HFF-Myc (cell line): Measurements from ENCODE around the gene BABAM2.
"Not testable (repeated sequence)": the region's sequence is repeated elsewhere in the genome, so short reads cannot be mapped to it uniquely, and the experiment has no call there.

Experiments used
- DNase-seq: peaks from one replicate; pipeline ENCODE4 v3.0.0-alpha.2; 2011; ENCODE audit warnings: low read depth; ENCODE audit errors: extremely low read depth
- H3K4me3 ChIP-seq: replicated peaks from 2 replicates; pipeline ENCODE4 v1.5.1; 2011; ENCODE audit warnings: low read depth, mild to moderate bottlenecking, control low read depth, low read length
- TF ChIP-seq, protein P1 (sequence below): IDR thresholded peaks from 2 replicates; pipeline ENCODE4 v1.5.1; 2012; ENCODE audit warnings: mild to moderate bottlenecking, low read depth, low read length, control low read depth; ENCODE audit errors: missing control alignments

Gene BABAM2

DNA sequence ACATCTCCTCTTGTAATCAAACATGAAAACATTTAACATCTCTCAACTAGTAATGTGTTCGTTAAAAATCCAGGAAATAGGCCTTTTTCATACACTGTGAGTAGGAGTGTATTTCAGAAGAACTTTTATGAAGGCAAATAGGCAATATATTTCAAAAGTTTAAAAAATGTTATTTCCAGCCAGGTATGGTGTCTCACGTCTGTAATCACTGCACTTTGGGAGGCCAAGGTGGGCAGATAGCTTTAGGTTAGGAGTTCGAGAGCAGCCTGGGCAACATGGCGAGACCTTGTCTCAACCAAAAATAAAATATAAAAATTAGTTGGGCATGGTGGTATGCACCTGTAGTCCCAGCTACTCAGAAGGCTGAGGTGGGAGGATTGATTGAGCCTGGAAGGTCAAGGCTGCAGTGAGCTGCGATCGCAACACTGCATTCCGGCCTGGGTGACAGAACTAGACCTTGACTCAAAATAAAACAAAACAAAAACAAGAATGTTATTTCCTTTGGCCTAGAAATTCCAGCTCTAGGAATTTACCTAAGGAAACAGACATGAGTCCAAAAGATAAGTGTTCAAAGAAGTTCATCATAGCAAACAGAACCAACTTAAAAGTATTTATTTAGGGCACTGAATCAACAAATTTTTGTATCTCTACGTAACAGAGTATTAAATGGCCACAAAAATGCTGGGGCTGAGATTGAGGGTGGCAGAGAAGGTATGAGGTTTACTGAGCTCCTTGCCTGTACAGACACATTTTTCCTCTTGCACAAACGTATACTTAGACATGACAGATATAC is 15.2 kb upstream of the BABAM2 start:
- no peak overlapping the region for H3K4me3 ChIP-seq
- TF ChIP-seq, protein P1, sequence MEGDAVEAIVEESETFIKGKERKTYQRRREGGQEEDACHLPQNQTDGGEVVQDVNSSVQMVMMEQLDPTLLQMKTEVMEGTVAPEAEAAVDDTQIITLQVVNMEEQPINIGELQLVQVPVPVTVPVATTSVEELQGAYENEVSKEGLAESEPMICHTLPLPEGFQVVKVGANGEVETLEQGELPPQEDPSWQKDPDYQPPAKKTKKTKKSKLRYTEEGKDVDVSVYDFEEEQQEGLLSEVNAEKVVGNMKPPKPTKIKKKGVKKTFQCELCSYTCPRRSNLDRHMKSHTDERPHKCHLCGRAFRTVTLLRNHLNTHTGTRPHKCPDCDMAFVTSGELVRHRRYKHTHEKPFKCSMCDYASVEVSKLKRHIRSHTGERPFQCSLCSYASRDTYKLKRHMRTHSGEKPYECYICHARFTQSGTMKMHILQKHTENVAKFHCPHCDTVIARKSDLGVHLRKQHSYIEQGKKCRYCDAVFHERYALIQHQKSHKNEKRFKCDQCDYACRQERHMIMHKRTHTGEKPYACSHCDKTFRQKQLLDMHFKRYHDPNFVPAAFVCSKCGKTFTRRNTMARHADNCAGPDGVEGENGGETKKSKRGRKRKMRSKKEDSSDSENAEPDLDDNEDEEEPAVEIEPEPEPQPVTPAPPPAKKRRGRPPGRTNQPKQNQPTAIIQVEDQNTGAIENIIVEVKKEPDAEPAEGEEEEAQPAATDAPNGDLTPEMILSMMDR = no peak
- no peak for DNase-seq

DNA sequence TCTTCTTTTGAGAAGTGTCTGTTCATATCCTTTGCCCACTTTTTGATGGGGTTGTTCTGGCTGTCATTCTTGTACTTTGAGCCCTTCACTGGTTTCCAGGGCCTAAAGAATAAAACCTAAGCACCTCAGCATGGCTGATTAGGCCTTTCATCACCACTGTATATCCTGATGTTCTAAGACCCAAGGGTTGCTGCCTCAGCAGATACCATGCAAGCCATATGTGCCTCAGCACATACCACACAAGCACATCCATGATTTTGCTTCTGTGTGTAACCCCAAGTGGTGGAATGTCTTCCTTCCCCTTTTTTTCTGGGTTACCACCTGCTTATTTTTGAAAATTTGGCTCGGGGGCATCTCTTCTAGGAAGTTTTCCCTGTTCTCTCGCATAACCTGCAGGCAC is 11.7 kb upstream of the BABAM2 start:
- DNase-seq = no peak
- no peak overlapping the region for H3K4me3 ChIP-seq
- TF ChIP-seq, protein P1 = no peak

DNA sequence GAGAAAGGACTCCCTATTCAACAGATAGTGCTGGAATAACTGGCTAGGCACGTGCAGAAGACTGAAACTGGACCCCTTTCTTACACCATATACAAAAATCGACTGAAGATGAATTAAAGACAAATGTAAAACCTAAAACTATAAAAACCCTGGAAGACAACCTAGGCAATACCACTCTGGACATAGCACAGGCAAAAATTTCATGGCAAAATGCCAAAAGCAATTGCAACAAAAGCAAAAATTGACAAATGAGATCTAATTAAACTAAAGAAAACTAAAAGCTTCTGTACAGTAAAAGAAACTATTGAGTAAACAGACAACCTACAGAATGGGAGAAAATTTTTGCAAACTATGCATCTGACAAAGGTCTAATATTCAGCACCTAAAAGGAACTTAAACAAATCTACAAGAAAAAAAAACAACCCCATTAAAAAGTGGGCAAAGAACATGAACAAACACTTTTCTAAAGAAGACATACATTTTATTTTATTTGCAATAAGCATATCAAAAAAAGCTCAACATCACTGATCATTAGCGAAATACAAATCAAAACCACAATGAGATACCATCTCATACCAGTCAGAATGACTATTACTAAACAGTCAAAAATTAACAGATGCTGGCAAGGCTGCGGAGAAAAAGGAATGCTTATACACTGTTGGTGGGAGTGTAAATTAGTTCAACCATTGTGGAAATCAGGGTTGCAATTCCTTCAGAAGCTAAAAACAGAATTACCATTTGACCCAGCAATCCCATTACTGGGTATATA is 8.5 kb upstream of the BABAM2 start:
- not testable (repeated sequence) for H3K4me3 ChIP-seq, DNase-seq

DNA sequence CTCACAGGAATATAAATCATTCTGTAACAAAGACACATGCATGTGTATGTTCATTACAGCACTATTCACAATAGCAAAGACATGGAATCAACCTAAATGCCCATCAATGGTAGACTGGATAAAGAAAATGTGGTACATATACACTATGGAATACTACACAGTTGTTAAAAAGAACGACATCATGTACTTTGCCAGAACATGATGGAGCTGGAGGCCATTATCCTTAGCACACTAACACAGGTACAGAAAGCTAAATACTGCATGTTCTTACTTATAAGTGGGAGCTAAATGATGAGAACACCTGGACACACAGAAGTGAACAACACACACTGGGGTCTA is 8.0 kb upstream of the BABAM2 start:
- not testable (repeated sequence) for DNase-seq, H3K4me3 ChIP-seq

DNA sequence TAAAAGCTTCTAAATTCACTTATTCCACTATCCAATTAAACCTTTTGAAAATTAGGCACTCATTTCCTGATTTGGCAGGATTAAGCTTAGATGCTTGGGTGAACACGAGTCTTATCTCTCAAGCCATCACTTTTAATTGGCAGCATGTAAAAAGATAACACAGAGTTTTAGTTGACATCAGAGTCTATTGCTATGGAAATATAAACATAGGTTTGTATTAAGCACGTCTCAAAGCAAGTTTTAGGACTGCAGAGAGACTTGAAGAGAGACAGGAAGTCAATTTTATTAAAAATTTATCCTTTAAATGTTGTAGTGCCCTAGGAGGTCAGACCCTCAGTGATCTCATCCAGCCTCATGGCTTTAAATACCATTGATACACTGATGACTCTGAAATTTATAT is 5.9 kb upstream of the BABAM2 start:
- no peak overlapping the region for H3K4me3 ChIP-seq
- no peak for DNase-seq
- TF ChIP-seq, protein P1 = no peak

DNA sequence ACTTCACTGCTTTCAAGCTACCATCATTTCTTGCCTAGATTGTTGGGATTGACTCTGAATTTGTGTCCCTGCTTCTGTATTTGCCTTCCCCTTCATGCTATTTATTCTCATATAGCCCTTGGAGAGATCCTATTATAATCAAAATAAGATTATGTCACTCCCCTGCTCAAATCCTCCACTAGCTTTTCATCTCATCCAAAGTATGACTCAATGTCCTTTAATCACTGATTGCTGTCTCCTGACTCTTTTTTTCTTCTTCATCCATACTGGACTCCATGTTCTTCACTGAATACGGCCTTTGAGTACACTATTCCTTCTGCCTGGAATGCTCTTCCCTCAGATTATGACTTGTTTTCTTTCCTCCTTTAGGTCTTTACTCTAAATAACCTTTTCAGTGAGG is 5.3 kb upstream of the BABAM2 start:
- DNase-seq = no peak
- no peak overlapping the region for H3K4me3 ChIP-seq
- TF ChIP-seq, protein P1 = no peak

DNA sequence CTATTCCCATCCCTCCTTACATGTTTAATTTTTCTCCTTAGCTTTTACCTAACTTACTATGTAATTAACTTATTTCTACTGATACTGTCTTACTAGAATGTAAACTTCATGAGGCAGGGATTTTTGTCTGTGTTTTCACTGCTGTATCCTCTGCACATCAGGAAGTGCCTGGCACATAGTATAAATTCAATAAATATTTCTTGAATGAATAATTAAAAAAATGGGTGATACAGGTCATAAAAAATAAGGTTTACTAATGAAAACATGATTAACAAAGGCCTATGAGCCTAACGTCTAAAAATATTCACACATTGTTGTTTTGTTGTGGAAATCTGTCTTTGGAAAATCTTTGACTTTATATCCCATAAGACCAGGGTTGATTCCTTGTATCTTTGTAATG is 4.9 kb upstream of the BABAM2 start:
- H3K4me3 ChIP-seq = no peak overlapping the region
- TF ChIP-seq, protein P1 = no peak
- no peak for DNase-seq
